K562 (cell line): ENCODE measurements around the gene ZCWPW1. TPM values are rescaled to one million over a fixed set of nuclear protein-coding genes. Genes with fewer than 3 reads are reported as not detected.
A peak's percentile ranks its signal among the peaks of the same experiment; 100 is the strongest.

Experiments used
- ARID2 ChIP-seq: fragments of 450-650 bp; IDR thresholded peaks from 2 replicates; pipeline ENCODE4 v1.6.1; 2017; ENCODE audit warnings: antibody characterized with exemption, mild to moderate bottlenecking
- CREB3 ChIP-seq: fragments of 450-650 bp; conservative IDR thresholded peaks from 2 replicates; pipeline ENCODE4 v1.6.1; 2016; ENCODE audit warnings: missing genetic modification characterization, low read depth, mild to moderate bottlenecking, missing compliant biosample characterization, moderate library complexity
- CTBP1 ChIP-seq: fragments of 450-650 bp; IDR thresholded peaks from 2 replicates; pipeline ENCODE4 v1.6.1; 2016; ENCODE audit warnings: borderline replicate concordance
- E4F1 ChIP-seq: fragments of 250-450 bp; sonication (Bioruptor Pico); IDR thresholded peaks from 2 replicates; pipeline ENCODE4 v1.5.0; 2021; ENCODE audit warnings: mild to moderate bottlenecking, borderline replicate concordance
- EWSR1 ChIP-seq: fragments of 450-650 bp; IDR thresholded peaks from 2 replicates; pipeline ENCODE4 v1.6.1; 2018; ENCODE audit warnings: borderline replicate concordance, mild to moderate bottlenecking, low read depth, moderate library complexity; ENCODE audit not compliant: partially characterized antibody
- ILF3 ChIP-seq: fragments of 450-650 bp; IDR thresholded peaks from 2 replicates; pipeline ENCODE4 v1.6.1; 2018; ENCODE audit warnings: antibody characterized with exemption, mild to moderate bottlenecking, moderate library complexity, borderline replicate concordance
- JUND ChIP-seq, 2 experiments: IDR thresholded peaks; 2 replicates in 1 of 2; 3 replicates in 1 of 2; pipeline ENCODE4 v1.6.1; 2011; ENCODE audit warnings: borderline replicate concordance in 2 of 2, low read depth in 2 of 2, low read length in 2 of 2, improper control_type of control experiment in 1 of 2, missing biosample characterization in 1 of 2, missing genetic modification characterization in 1 of 2, missing genetic modification reagents in 1 of 2
- KLF10 ChIP-seq: fragments of 250-450 bp; sonication (Bioruptor Pico); IDR thresholded peaks from 2 replicates; pipeline ENCODE4 v1.6.1; 2021; ENCODE audit warnings: matching md5 sums
- LARP7 ChIP-seq: fragments of 450-650 bp; IDR thresholded peaks from 2 replicates; pipeline ENCODE4 v1.6.1; 2016
- MIER1 ChIP-seq: fragments of 450-650 bp; IDR thresholded peaks from 2 replicates; pipeline ENCODE4 v1.6.1; 2016; ENCODE audit warnings: antibody characterized with exemption, mild to moderate bottlenecking, low read depth
- MLX ChIP-seq, 2 experiments: fragments of 450-650 bp in 1 of 2; sonication (generic) in 1 of 2; formaldehyde crosslinking; conservative IDR thresholded peaks; 2 replicates each; pipeline versions ENCODE4 v1.4.0 to v1.8.1; 2020 to 2022; ENCODE audit warnings: mild to moderate bottlenecking in 1 of 2, missing genetic modification reagents in 1 of 2
- MTA3 ChIP-seq: fragments of 450-650 bp; formaldehyde crosslinking; IDR thresholded peaks from 2 replicates; pipeline ENCODE4 v1.6.1; 2017; ENCODE audit warnings: mild to moderate bottlenecking, borderline replicate concordance
- MXI1 ChIP-seq: IDR thresholded peaks from 2 replicates; pipeline ENCODE4 v1.6.1; 2011; ENCODE audit warnings: low read depth, mild to moderate bottlenecking, improper control_type of control experiment, low read length
- MYNN ChIP-seq, 2 experiments: sonication (generic); formaldehyde crosslinking in 1 of 2; IDR thresholded peaks; 2 replicates each; pipeline versions ENCODE4 v1.5.0 to v1.6.1; 2016 to 2020; ENCODE audit warnings: antibody characterized with exemption in 1 of 2, missing genetic modification reagents in 1 of 2
- RNF2 ChIP-seq: sonication (generic); IDR thresholded peaks from 2 replicates; pipeline ENCODE4 v1.6.1; 2016
- SETDB1 ChIP-seq: IDR thresholded peaks from one replicate; pipeline ENCODE4 v1.6.1; 2012; ENCODE audit warnings: low read length, control low read depth, inconsistent platforms
- STAT5B ChIP-seq: fragments of 250-450 bp; sonication (Bioruptor Pico); IDR thresholded peaks from 2 replicates; pipeline ENCODE4 v1.8.0; 2021; ENCODE audit warnings: mild to moderate bottlenecking, inconsistent platforms
- TAF15 ChIP-seq: fragments of 200-400 bp; formaldehyde crosslinking; IDR thresholded peaks from 2 replicates; pipeline ENCODE4 v1.6.1; 2017; ENCODE audit warnings: mild to moderate bottlenecking, low read depth, low read length, moderate library complexity
- THAP7 ChIP-seq: fragments of 250-450 bp; sonication (Bioruptor Pico); IDR thresholded peaks from 2 replicates; pipeline ENCODE4 v1.5.0; 2021
- USF1 ChIP-seq: sonication (generic); formaldehyde crosslinking; IDR thresholded peaks from 2 replicates; pipeline ENCODE4 v1.9.0; 2022; ENCODE audit warnings: mild to moderate bottlenecking, missing genetic modification reagents
- ZBTB1 ChIP-seq: sonication (generic); formaldehyde crosslinking; IDR thresholded peaks from 2 replicates; pipeline ENCODE4 v1.8.1; 2023; ENCODE audit warnings: missing genetic modification reagents, low read depth, mild to moderate bottlenecking, borderline replicate concordance
- ZKSCAN8 ChIP-seq: fragments of 200-800 bp; sonication (Bioruptor generic); IDR thresholded peaks from 2 replicates; pipeline ENCODE4 v1.6.1; 2016; ENCODE audit warnings: missing genetic modification characterization, missing compliant biosample characterization
- ZNF347 ChIP-seq: fragments of 450-650 bp; formaldehyde crosslinking; IDR thresholded peaks from 2 replicates; pipeline ENCODE4 v1.4.0; 2020; ENCODE audit warnings: low read depth, mild to moderate bottlenecking, moderate library complexity
- ZNF586 ChIP-seq: fragments of 450-650 bp; formaldehyde crosslinking; conservative IDR thresholded peaks from 2 replicates; pipeline ENCODE4 v1.4.0; 2020; ENCODE audit warnings: mild to moderate bottlenecking, moderate library complexity
- polyA plus RNA-seq, 8 experiments: library from polyadenylated mRNA; depleted of rRNA in 4 of 8; stranded (reverse) in 5 of 8; unstranded in 3 of 8; fragments of >200 nt; fragmentation: Nextera tagmentation in 2 of 8; fragmentation: Illumina TruSeq in 1 of 8; extraction: Ambion mirVana in 2 of 8; extraction: Trizol in 1 of 8; gene quantifications; 2 replicates each; pipeline versions ENCODE4 v1.2.1 to v1.2.3, GENCODE V29; 2011 to 2014; ENCODE audit warnings: inconsistent platforms in 1 of 8, missing spikeins in 1 of 8
- total RNA-seq, 7 experiments: library from RNA; depleted of rRNA in 6 of 7; stranded (reverse); fragments of >200 nt in 6 of 7; fragmentation: Illumina TruSeq in 2 of 7; extraction: Trizol in 2 of 7; gene quantifications; 2 replicates each; pipeline versions ENCODE4 v1.2.1 to v1.2.3, GENCODE V29; 2011 to 2021; ENCODE audit warnings: low replicate concordance in 1 of 7

The ZCWPW1 gene
- total and polyA plus RNA-seq, 9 of the 15 experiments (the other 6 are each of a cell fraction or from before 2014, with no cell fraction given), result 0.18 to 1.7 (median 1.2) TPM

GRCh38 chr7:100400656-100401055 lies 27.8 kb downstream of the ZCWPW1 start (continued):
- TF ChIP-seq E4F1 (no peak), EWSR1 (no peak), CTBP1 (peak; percentile 66; the same call in 1 of the 2 replicates), THAP7 (CRISPR knock-in tag) (no peak), RNF2 (no peak), MTA3 (no peak), KLF10 (no peak), ZNF347 (no peak), LARP7 (no peak), JUND (IDR thresholded peaks at IDR 0.05; ENCODE audit: borderline replicate concordance, low read depth, low read length) (peak; percentile 67; the same call in 1 of the 2 replicates), JUND (tag; IDR thresholded peaks at IDR 0.05; ENCODE audit: borderline replicate concordance, low read depth, low read length) (peak; percentile 24; the same call in 1 of the 3 replicates), SETDB1 (no peak), ZKSCAN8 (CRISPR knock-in tag) (no peak), ILF3 (no peak), TAF15 (no peak), MYNN (IDR thresholded peaks at IDR 0.05) (no peak), MYNN (CRISPR knock-in tag; IDR thresholded peaks at IDR 0.05) (no peak), ZBTB1 (CRISPR knock-in tag) (no peak), STAT5B (no peak), ZNF586 (CRISPR knock-in tag) (no peak), MIER1 (no peak), ARID2 (peak; percentile 65), MLX (CRISPR knock-in tag; conservative IDR thresholded peaks at IDR 0.05) (no peak), CREB3 (no peak), MXI1 (no peak), USF1 (CRISPR knock-in tag) (no peak)
